Epithelial cell of proximal tubule (primary cell): Measurements from ENCODE around the gene LY6G5B. TPM values are rescaled to one million over a fixed set of nuclear protein-coding genes. Genes with fewer than 3 reads are reported as not detected.
"Not testable (repeated sequence)": the region's sequence is repeated elsewhere in the genome, so short reads cannot be mapped to it uniquely, and the experiment has no call there.

ENCODE experiments used
- DNase-seq: peaks from one replicate; pipeline ENCODE4 v3.0.0-alpha.2; 2011; ENCODE audit warnings: low read depth
- H3K4me3 ChIP-seq: 2 replicates; pipeline ENCODE4 v1.5.1; 2011; ENCODE audit warnings: low read depth, mild to moderate bottlenecking, low read length
- CTCF ChIP-seq: conservative IDR thresholded peaks from 2 replicates; pipeline ENCODE4 v1.5.1; 2012; ENCODE audit warnings: low read depth, mild to moderate bottlenecking, low read length
- total RNA-seq: library from RNA; depleted of rRNA; stranded (reverse); fragments of >200 nt; gene quantifications from 2 replicates; pipeline ENCODE4 v1.2.3, GENCODE V29; 2015

LY6G5B gene
- total RNA-seq, 1 donor from 2014 or later: 4.0 TPM

- no peak for TF ChIP-seq CTCF
- no peak overlapping the region for H3K4me3 ChIP-seq
- no peak for DNase-seq
Observed at GRCh38 chr6:31708224-31708623, 38.4 kb downstream of the LY6G5B start.

GRCh38 chr6:31709157-31709556 lies 39.4 kb downstream of the LY6G5B start:
- H3K4me3 ChIP-seq, DNase-seq: not testable (repeated sequence)

GRCh38 chr6:31710523-31711219 lies 40.9 kb downstream of the LY6G5B start:
- H3K4me3 ChIP-seq: no peak overlapping the region
- TF ChIP-seq CTCF: no peak
- DNase-seq: no peak

- DNase-seq: no peak
- H3K4me3 ChIP-seq: no peak overlapping the region
Observed at GRCh38 chr6:31711233-31711632, 41.5 kb downstream of the LY6G5B start.

GRCh38 chr6:31712296-31712695 lies 42.5 kb downstream of the LY6G5B start:
- no peak overlapping the region for H3K4me3 ChIP-seq
- peak; percentile 54 for TF ChIP-seq CTCF
- DNase-seq: no peak

More at GRCh38 chr6:31711233-31711632, 41.5 kb downstream of the LY6G5B start:
- no peak for TF ChIP-seq CTCF

GRCh38 chr6:31713465-31713864 lies 43.7 kb downstream of the LY6G5B start:
- H3K4me3 ChIP-seq: no peak overlapping the region
- no peak for TF ChIP-seq CTCF
- no peak for DNase-seq

- DNase-seq: no peak
- TF ChIP-seq CTCF: no peak
- H3K4me3 ChIP-seq: no peak overlapping the region
Observed at GRCh38 chr6:31713991-31714684, 44.4 kb downstream of the LY6G5B start.
